ENCODE results near the gene ATP10B.

Gene ATP10B

GRCh38 chr5:160657622-160658458, 194.2 kb downstream of the ATP10B start:
- H3K4me3 ChIP-seq (replicated peaks; ENCODE audit: low read depth, low read length) = no peak overlapping the region
- TF ChIP-seq CTCF (IDR thresholded peaks at IDR 0.05; ENCODE audit: low read depth, low read length, missing control alignments) = no peak
- no peak for DNase-seq (ENCODE audit: extremely low read depth, low read depth)

DNA sequence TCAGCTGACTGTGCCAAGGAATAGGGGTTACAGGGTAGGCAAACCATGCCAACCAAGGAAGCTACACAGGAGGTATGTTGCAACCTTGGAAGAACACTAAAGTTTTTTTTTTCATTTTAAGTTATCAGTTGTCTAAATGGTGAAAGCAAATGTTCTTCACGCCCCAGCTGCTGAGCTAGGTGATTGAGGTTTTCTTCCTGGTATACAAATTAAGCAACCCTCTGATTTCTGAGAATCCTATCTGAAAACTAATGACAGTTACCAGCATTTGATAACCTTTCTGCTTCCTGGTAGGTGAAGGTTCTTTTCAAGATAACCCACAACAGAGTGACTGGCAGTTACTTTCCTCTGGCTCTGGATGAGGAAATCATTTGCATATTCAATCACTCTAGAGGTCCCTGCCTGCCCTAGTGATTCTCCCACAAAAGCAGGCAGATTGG, 194.9 kb downstream of the ATP10B start:
- H3K4me3 ChIP-seq (replicated peaks; ENCODE audit: low read depth, low read length) = no peak overlapping the region
- no peak for TF ChIP-seq CTCF (IDR thresholded peaks at IDR 0.05; ENCODE audit: low read depth, low read length, missing control alignments)
- DNase-seq (ENCODE audit: extremely low read depth, low read depth) = no peak

GRCh38 chr5:160655717-160656116, 196.3 kb downstream of the ATP10B start:
- no peak for DNase-seq (ENCODE audit: extremely low read depth, low read depth)
- H3K4me3 ChIP-seq (replicated peaks; ENCODE audit: low read depth, low read length) = no peak overlapping the region
- no peak for TF ChIP-seq CTCF (IDR thresholded peaks at IDR 0.05; ENCODE audit: low read depth, low read length, missing control alignments)

DNA sequence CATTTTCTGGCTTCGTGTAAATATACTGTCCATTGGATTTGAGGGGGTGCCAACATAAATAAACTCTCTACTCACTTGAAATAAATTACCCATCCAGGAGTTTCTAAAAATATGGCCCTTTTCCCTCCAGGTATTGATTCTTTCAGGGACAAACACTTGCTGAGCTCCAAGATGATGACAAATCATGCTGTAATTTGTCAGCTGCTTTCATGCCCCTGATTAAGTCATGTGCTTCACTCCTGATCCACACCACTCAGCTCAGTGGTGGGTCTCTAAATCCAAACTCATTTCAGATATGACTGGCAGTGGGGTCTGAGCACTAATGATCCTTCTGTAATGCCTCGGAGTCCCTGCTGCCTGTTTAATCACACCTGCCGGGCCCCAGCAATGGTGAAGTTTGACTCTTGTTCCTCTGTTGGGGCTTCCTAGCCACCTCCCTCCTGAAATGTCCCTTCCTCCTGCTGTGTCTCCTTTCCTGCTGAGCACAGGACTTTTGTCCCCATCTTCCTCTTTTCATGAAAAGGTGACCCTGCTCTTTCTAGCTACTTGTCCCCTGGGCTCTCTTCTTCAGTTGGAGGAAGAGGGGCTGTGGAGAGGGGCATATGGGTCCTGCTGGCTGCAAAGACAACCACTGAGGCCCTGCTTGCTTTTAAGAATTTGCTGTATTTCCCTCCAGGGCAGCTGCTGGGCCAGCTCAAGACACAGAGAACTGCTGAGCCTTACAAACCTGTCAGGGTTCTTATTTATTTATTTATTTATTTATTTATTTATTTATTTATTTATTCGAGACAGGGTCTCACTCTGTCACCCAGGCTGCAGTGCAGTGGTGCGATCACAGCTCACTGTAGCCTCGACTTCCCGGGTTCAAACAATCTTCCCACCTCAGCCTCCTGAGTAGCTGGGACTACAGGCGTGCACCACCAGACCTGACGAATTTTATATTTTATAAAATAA, 200.0 kb downstream of the ATP10B start:
- no peak for TF ChIP-seq CTCF (IDR thresholded peaks at IDR 0.05; ENCODE audit: low read depth, low read length, missing control alignments)
- DNase-seq (ENCODE audit: extremely low read depth, low read depth) = no peak
- H3K4me3 ChIP-seq (replicated peaks; ENCODE audit: low read depth, low read length) = no peak overlapping the region

DNA sequence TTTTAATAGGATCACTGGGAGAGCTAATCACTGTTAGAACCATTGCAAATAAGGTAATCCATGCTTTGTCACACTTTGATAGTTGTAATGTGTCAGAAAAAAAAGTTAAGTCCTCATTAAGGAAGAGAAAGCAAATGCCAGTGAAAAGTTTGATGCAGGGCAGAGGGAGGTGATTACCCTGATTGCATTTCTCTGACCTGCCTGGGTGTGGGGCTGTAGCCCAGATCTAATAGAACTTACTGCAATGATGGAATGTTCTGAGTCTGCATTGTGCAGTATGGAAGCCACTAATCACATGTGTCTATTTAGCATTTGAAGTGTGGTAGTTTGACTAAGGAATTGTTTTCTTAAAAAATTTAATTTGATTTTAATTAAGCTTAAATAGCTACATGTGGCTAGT, 202.7 kb downstream of the ATP10B start:
- no peak for DNase-seq (ENCODE audit: extremely low read depth, low read depth)
- H3K4me3 ChIP-seq (replicated peaks; ENCODE audit: low read depth, low read length) = no peak overlapping the region
- TF ChIP-seq CTCF (IDR thresholded peaks at IDR 0.05; ENCODE audit: low read depth, low read length, missing control alignments) = no peak

- no peak for TF ChIP-seq CTCF (IDR thresholded peaks at IDR 0.05; ENCODE audit: low read depth, low read length, missing control alignments)
These were observed 206.0 kb downstream of the ATP10B start for GRCh38 chr5:160646033-160646432.

More at GRCh38 chr5:160646033-160646432, 206.0 kb downstream of the ATP10B start:
- H3K4me3 ChIP-seq (replicated peaks; ENCODE audit: low read depth, low read length) = no peak overlapping the region
- DNase-seq (ENCODE audit: extremely low read depth, low read depth) = no peak
